Islet of Langerhans (tissue), 1 donor: ENCODE data around the gene COL4A5.
A peak's percentile ranks its signal among the peaks of the same experiment; 100 is the strongest.

Experiments
- FAIRE-seq: peaks from one replicate; lab custom pipeline; 2011; peaks lifted over from hg19 to GRCh38; lab: Jason Lieb, UNC

The COL4A5 gene

GRCh38 chrX:108642273-108642628, 202.6 kb downstream of the COL4A5 start:
- FAIRE-seq: no peak

GRCh38 chrX:108664701-108665100, 225.1 kb downstream of the COL4A5 start:
- FAIRE-seq: no peak

DNA sequence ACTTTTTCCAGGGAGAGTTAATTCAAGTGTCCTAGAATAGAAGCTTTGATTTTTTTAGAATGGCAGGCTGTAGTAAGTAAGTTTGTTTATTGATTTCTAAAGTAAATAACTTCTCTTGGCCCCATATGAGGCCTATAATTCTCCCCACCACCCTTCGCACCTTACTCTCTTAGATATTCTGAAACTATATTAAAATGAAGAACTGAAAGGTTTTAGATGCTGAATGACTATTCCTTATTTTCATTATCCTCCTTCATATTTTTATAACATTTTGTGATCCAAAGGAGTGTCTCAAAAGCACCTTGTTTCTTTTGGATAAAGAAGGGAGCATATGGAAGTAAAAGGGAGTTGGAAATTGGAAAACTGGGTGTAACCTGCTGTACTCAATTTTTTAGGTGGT, 226.5 kb downstream of the COL4A5 start:
- no peak for FAIRE-seq

DNA sequence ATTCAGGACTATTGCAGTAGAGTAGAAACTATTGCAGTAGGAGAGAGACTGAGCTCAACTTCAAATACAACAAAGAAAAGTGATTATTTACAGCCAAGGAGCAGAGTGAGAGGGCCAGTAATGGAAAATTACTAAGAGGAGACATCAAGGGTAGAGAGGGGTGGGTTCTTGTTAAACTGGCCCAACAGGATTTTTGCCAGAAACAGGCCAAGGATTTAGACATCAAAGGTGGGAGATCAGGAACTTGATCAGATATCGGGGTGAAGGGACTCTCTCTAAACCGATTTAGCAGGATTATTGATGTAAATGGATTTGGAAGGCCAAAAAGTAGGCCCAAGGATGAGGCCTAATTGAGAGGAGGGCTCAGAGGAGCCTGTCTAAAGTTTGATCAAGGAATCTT, 231.9 kb downstream of the COL4A5 start:
- FAIRE-seq: no peak

DNA sequence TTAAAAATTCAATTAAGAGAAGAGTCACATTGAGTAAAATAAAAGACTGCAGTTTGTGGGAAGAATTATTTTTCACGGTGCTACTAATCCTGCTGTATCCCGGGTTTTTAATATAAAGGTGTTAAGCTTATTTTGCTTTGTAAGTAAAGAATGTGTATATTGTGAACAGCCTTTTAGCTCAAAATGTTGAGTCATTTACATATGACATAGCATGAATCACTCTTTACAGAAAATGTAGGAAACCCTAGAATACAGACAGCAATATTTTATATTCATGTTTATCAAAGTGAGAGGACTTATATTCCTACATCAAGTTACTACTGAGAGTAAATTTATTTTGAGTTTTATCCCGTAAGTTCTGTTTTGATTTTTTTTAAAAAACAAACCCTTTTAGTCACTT, 257.1 kb downstream of the COL4A5 start:
- FAIRE-seq: no peak

- FAIRE-seq: peak; percentile 97
Measured at GRCh38 chrX:108699368-108699767, 259.7 kb downstream of the COL4A5 start.

DNA sequence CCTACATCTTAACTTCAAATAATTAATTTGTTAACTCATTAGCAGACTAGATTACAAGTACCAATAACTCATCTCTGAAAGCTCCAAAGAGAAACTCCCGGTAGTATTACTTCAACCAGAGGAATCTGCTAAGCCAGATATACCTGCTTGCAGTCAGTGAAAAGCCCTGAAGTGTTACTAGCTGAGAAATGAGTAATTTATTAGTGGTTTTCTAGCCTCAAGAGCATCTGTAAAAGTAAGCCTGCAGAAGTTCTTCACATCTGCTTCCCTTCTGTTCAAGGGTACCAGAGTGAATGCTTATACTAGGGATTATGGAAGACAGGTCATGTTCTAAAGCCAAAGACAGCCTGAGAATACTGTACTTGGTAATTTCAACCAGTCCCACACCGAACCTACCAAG, 262.0 kb downstream of the COL4A5 start:
- no peak for FAIRE-seq

- FAIRE-seq: no peak
Measured at GRCh38 chrX:108702530-108702929, 262.9 kb downstream of the COL4A5 start.

GRCh38 chrX:108704839-108705238, 265.2 kb downstream of the COL4A5 start:
- peak; percentile 21 for FAIRE-seq

- no peak for FAIRE-seq
Measured at GRCh38 chrX:108712886-108713285, 273.2 kb downstream of the COL4A5 start.

GRCh38 chrX:108722561-108722960, 282.9 kb downstream of the COL4A5 start:
- no peak for FAIRE-seq

GRCh38 chrX:108726748-108727147, 287.1 kb downstream of the COL4A5 start:
- FAIRE-seq: no peak

DNA sequence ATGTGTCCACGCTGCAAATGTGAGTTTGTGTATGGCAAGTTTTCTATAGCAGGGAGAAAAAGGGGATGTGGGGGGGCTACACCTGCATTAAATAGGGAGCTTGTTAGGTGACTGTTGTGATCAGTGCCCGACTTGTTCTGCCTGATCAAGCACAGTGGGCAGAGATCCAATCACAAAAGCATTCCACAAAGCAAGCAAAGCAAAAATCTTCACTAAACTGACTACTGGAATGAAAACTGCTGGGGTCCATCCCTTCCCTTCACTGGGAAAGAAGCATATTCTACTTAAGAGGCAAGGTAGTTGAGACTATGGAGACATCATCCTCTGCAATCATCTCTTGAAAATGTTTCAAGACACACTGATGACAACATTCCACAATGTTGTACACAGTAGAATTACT, 291.5 kb downstream of the COL4A5 start:
- FAIRE-seq: no peak

DNA sequence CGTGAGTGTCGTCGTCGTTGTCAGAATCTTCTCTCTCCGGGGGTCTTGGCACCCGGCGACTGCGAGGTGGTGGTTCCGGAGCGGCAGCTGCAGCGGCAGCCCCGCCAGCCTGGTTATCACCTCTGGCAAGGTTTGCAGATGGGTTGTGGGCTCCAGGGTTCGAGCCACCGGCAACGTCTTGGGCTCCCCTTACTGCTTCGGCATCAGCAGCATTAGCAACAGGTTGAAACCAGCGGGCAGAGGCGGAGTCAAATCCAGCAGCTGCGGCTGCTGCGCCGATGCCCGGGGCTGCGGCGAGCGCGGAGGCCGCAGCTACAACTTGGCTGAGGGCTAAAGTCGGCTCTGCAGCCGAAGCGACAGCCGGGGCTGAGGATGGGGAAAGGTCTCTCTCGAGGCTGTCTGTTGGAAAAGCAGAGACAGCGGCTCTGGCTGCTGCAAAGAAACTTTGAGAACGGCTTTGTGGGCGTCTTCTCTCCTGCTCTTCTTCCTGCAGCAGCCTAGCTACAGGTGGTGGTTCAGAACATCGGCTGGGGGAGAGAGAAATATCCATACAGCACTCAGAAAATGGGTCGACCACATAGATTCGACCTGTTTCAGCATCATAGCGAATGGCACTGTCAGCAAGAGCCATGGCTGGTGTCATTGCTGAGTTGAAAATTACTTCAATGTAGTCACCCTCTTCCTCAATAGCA, 293.1 kb downstream of the COL4A5 start:
- no peak for FAIRE-seq

- FAIRE-seq: no peak
Measured at GRCh38 chrX:108734426-108734825, 294.8 kb downstream of the COL4A5 start.

- FAIRE-seq: no peak
Measured at GRCh38 chrX:108735091-108735678, 295.5 kb downstream of the COL4A5 start.

- FAIRE-seq: no peak
Measured at GRCh38 chrX:108735679-108736508, 296.3 kb downstream of the COL4A5 start.

DNA sequence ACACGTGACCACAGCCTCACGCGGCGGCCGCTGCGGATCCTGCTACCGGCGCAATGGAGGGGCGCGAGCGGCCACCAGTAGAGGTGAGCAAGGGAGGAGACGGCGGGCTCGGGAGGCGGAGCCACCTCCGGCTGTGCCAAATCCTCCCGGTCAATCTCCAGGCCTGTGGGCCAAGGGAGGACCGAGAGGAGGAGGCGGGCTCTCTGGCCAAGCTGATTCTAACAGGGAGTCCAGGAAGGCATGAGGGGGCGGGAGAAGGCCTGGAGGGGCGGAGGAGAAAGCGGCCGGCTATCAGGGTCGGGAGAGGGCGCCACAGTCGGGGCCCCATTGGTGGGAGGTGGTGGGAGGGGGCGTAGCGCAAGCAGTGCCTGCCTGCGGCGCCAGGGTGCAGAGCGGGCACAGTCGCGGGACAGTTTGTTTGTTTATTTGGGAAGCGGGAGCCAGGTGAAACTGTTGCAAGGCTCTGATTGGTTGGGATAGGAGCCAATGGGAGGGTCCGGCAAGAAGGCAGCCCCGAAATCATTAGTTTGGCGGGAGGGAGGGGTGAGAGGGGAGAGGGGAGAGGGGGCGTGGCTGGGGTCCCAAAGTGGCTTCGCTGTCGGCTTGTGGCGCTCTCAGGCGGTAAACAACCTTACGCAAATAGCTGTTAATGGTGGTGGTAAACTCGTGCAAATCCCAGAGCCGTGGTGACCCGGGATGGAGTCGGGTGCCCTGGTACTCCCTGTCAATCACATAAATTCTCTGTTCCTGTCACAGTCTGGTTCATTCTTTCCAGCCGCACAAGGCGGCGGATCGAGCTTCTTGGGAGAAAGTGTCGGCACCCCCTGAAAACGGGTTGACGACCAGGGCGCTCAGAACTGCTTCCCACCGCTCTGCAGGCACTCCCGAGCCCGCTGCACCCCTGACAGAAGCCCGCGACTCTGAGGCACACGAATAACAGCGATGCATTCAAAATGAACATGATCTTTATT, 297.2 kb downstream of the COL4A5 start, which contains the start of gene IRS4:
IRS4 (minus strand) TSS at position 55 of the 971 bp plus-strand sequence.
- no peak for FAIRE-seq

DNA sequence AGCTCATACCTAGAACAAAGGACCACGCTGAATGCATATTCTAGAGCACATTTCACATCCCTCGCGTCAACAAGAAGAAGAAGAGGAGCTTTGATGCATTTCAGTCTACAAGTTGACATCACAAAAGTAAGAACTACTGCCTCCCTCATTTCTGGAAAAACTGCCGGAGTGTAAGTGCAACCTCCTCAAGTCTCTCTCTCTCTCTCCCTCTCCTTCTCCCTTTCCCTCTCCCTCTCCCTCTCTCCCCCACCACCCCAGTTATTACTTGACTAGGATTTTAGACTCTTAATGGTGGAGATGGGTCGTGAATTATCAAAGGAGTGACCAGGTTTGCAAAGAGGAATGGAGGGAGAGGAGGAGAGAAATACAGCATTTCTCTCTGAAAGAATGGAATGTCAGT, 298.1 kb downstream of the COL4A5 start:
- no peak for FAIRE-seq

GRCh38 chrX:108740299-108740774, 300.7 kb downstream of the COL4A5 start:
- FAIRE-seq: no peak
